ENCODE data around the gene TTLL13.

TTLL13 gene

DNA sequence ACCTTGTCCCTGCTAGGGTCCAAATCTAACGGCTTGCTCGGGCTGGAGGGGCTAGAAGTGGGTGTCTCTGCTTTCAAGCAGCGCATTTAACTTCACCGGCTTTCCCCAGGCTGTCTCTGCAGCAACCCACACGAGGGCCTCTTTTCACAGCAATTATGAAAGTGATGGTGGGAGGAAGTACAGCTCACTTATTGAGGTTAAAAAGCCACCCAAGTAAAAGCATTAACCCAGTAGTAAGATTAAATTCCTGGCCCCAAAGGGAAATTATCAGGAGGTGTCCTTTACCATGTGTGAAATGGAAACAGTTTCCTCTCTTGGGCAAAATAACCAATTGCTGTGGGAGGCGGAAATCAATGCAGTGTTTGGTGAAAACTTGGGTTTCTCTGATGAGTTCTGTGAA, 57.2 kb downstream of the TTLL13 start:
- DNase-seq (ENCODE audit: low read depth): no peak
- no peak overlapping the region for H3K4me3 ChIP-seq (ENCODE audit: low read length)
- TF ChIP-seq, protein P1, sequence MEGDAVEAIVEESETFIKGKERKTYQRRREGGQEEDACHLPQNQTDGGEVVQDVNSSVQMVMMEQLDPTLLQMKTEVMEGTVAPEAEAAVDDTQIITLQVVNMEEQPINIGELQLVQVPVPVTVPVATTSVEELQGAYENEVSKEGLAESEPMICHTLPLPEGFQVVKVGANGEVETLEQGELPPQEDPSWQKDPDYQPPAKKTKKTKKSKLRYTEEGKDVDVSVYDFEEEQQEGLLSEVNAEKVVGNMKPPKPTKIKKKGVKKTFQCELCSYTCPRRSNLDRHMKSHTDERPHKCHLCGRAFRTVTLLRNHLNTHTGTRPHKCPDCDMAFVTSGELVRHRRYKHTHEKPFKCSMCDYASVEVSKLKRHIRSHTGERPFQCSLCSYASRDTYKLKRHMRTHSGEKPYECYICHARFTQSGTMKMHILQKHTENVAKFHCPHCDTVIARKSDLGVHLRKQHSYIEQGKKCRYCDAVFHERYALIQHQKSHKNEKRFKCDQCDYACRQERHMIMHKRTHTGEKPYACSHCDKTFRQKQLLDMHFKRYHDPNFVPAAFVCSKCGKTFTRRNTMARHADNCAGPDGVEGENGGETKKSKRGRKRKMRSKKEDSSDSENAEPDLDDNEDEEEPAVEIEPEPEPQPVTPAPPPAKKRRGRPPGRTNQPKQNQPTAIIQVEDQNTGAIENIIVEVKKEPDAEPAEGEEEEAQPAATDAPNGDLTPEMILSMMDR (IDR thresholded peaks at IDR 0.05; ENCODE audit: insufficient read depth, low read depth, low read length, missing control alignments): no peak

DNA sequence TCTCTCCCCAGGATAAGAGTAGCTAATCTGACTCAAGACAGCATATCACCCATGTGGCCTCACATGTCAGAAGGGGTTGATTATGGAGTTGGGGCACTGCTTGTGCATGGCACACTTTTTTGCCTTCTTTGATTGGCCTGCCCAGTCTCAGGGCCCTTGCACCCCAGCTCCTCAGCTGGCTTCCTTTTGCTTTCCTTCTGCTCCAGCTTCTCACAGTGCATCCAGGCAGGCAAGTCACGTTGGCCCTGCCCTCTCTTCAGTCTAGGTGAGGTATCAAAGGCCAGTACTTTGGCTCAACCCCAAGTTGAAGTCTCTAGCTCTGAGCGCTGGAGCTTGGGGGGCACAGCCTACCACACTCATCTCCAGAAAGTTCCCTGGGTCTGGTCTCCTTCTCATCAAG, 58.3 kb downstream of the TTLL13 start:
- DNase-seq (ENCODE audit: low read depth): no peak
- H3K4me3 ChIP-seq (ENCODE audit: low read length): no peak overlapping the region
- TF ChIP-seq, protein P1 (IDR thresholded peaks at IDR 0.05; ENCODE audit: insufficient read depth, low read depth, low read length, missing control alignments): no peak

DNA sequence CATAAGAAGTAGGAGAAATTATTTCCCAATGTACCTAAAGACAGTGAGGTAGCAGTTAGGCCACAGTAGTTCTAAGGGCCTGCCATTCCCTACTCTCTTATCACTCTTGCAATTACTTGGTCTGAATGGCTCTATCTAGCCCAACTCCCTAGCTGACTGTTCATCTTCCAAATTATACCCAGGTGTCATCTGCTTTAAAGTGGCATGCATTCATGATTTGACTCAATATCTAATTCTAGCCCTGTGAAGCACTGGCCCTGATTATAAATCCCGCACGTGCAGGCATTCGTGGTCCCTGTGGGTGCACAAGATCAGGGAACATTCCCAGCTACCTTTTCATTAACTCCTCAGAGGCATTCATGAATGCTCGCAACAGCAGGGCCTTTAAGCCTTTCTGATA, 59.7 kb downstream of the TTLL13 start:
- TF ChIP-seq, protein P1 (IDR thresholded peaks at IDR 0.05; ENCODE audit: insufficient read depth, low read depth, low read length, missing control alignments): no peak
- no peak for DNase-seq (ENCODE audit: low read depth)
- no peak overlapping the region for H3K4me3 ChIP-seq (ENCODE audit: low read length)
